Activated CD4-positive, alpha-beta T cell treated with anti-CD3 and anti-CD28 coated beads, Interleukin-10, Interleukin-2, amounts not matched to agents 100 ng/mL and 50 ng/mL, durations not matched to agents 16 hours and 8 hours (primary cell): ENCODE data around the gene CADPS2.

Experiments
- DNase-seq: peaks from one replicate; pipeline ENCODE4 v3.0.0-alpha.2; 2020

The CADPS2 gene

GRCh38 chr7:122430710-122431109, 455.6 kb downstream of the CADPS2 start:
- DNase-seq: no peak

GRCh38 chr7:122429926-122430325, 456.3 kb downstream of the CADPS2 start:
- no peak for DNase-seq

- DNase-seq: no peak
Measured at GRCh38 chr7:122425731-122426130, 460.5 kb downstream of the CADPS2 start.

- no peak for DNase-seq
Measured at GRCh38 chr7:122423591-122423990, 462.7 kb downstream of the CADPS2 start.

- DNase-seq: no peak
Measured at GRCh38 chr7:122416336-122416735, 469.9 kb downstream of the CADPS2 start.

- no peak for DNase-seq
Measured at GRCh38 chr7:122415510-122415909, 470.8 kb downstream of the CADPS2 start.

- no peak for DNase-seq
Measured at GRCh38 chr7:122413339-122413738, 472.9 kb downstream of the CADPS2 start.

GRCh38 chr7:122412883-122413282, 473.4 kb downstream of the CADPS2 start:
- no peak for DNase-seq

- no peak for DNase-seq
Measured at GRCh38 chr7:122412441-122412840, 473.8 kb downstream of the CADPS2 start.

- no peak for DNase-seq
Measured at GRCh38 chr7:122407195-122407594, 479.1 kb downstream of the CADPS2 start.

- DNase-seq: no peak
Measured at GRCh38 chr7:122403113-122403512, 483.1 kb downstream of the CADPS2 start.

GRCh38 chr7:122402235-122402634, 484.0 kb downstream of the CADPS2 start:
- DNase-seq: no peak

GRCh38 chr7:122397381-122397780, 488.9 kb downstream of the CADPS2 start:
- DNase-seq: no peak

GRCh38 chr7:122394512-122394911, 491.7 kb downstream of the CADPS2 start:
- no peak for DNase-seq

GRCh38 chr7:122384528-122384927, 501.7 kb downstream of the CADPS2 start:
- DNase-seq: no peak

GRCh38 chr7:122383934-122384333, 502.3 kb downstream of the CADPS2 start:
- DNase-seq: no peak

- DNase-seq: no peak
Measured at GRCh38 chr7:122380992-122381391, 505.3 kb downstream of the CADPS2 start.

GRCh38 chr7:122379491-122379890, 506.8 kb downstream of the CADPS2 start:
- no peak for DNase-seq

- no peak for DNase-seq
Measured at GRCh38 chr7:122369756-122370155, 516.5 kb downstream of the CADPS2 start.

GRCh38 chr7:122364761-122365280, 521.4 kb downstream of the CADPS2 start:
- DNase-seq: no peak

GRCh38 chr7:122363144-122363543, 523.1 kb downstream of the CADPS2 start:
- no peak for DNase-seq

GRCh38 chr7:122362473-122362872, 523.8 kb downstream of the CADPS2 start:
- no peak for DNase-seq

- no peak for DNase-seq
Measured at GRCh38 chr7:122354656-122355055, 531.6 kb downstream of the CADPS2 start.

- DNase-seq: no peak
Measured at GRCh38 chr7:122352454-122352853, 533.8 kb downstream of the CADPS2 start.

- no peak for DNase-seq
Measured at GRCh38 chr7:122350701-122351100, 535.6 kb downstream of the CADPS2 start.

- DNase-seq: no peak
Measured at GRCh38 chr7:122344303-122344620, 542.0 kb downstream of the CADPS2 start.
